Keratinocyte (primary cell): ENCODE data around the gene ACER3. TPM values are rescaled to one million over a fixed set of nuclear protein-coding genes. Genes with fewer than 3 reads are reported as not detected.

Experiments used
- DNase-seq: peaks from one replicate; pipeline ENCODE4 v3.0.0-alpha.2; 2011; ENCODE audit warnings: low read depth, missing footprints, low spot score
- FAIRE-seq: peaks from 2 replicates; lab custom pipeline; 2011; peaks lifted over from hg19 to GRCh38; lab: Jason Lieb, UNC
- H2AFZ ChIP-seq: 2 replicates; pipeline ENCODE4 v1.6.0; 2012; ENCODE audit warnings: low read length, control low read depth, inconsistent platforms; ENCODE audit not compliant: control insufficient read depth
- H3K27ac ChIP-seq: 2 replicates; pipeline ENCODE4 v1.5.1; 2011; ENCODE audit warnings: low read length; ENCODE audit not compliant: control insufficient read depth, insufficient read depth
- H3K27me3 ChIP-seq: 3 replicates; pipeline ENCODE4 v1.6.0; 2011; ENCODE audit warnings: low read length; ENCODE audit not compliant: control insufficient read depth, insufficient read depth; ENCODE audit errors: extremely low read depth
- H3K36me3 ChIP-seq, 2 experiments: 2 replicates in 1 of 2; 3 replicates in 1 of 2; pipeline ENCODE4 v1.5.1; 2011; ENCODE audit warnings: low read length in 2 of 2, mild to moderate bottlenecking in 1 of 2; ENCODE audit not compliant: control insufficient read depth in 2 of 2, insufficient read depth in 2 of 2; ENCODE audit errors: extremely low read depth in 1 of 2
- H3K4me1 ChIP-seq: 3 replicates; pipeline ENCODE4 v1.5.1; 2011; ENCODE audit warnings: low read length; ENCODE audit not compliant: control insufficient read depth, insufficient read depth; ENCODE audit errors: extremely low read depth
- H3K4me2 ChIP-seq: 3 replicates; pipeline ENCODE4 v1.6.0; 2011; ENCODE audit warnings: low read depth, low read length; ENCODE audit not compliant: control insufficient read depth, insufficient read depth; ENCODE audit errors: extremely low read depth
- H3K4me3 ChIP-seq, 3 experiments: fragments of 200-600 bp in 1 of 3; sonication (generic) in 1 of 3; 2 replicates in 2 of 3; 3 replicates in 1 of 3; pipeline ENCODE4 v1.5.1; 2011 to 2016; ENCODE audit warnings: low read length in 3 of 3, mild to moderate bottlenecking in 3 of 3, control low read depth in 2 of 3, inconsistent platforms in 1 of 3, low read depth in 1 of 3, mixed read lengths in 1 of 3, mixed run types in 1 of 3, moderate library complexity in 1 of 3; ENCODE audit not compliant: control insufficient read depth in 2 of 3, insufficient read depth in 2 of 3; ENCODE audit errors: extremely low read depth in 1 of 3
- H3K79me2 ChIP-seq: 2 replicates; pipeline ENCODE4 v1.6.0; 2012; ENCODE audit warnings: low read length; ENCODE audit not compliant: control insufficient read depth, insufficient read depth
- H3K9ac ChIP-seq: 3 replicates; pipeline ENCODE4 v1.6.0; 2011; ENCODE audit warnings: low read length; ENCODE audit not compliant: control insufficient read depth, insufficient read depth; ENCODE audit errors: extremely low read depth
- H3K9me1 ChIP-seq: 3 replicates; pipeline ENCODE4 v1.6.0; 2011; ENCODE audit warnings: low read length; ENCODE audit not compliant: control insufficient read depth, insufficient read depth; ENCODE audit errors: extremely low read depth
- H3K9me3 ChIP-seq: 2 replicates; pipeline ENCODE4 v1.5.1; 2012; ENCODE audit warnings: low read depth, low read length; ENCODE audit not compliant: control insufficient read depth
- H4K20me1 ChIP-seq: 3 replicates; pipeline ENCODE4 v1.6.0; 2011; ENCODE audit warnings: low read length; ENCODE audit not compliant: control insufficient read depth, insufficient read depth; ENCODE audit errors: extremely low read depth
- EZH2 ChIP-seq: IDR thresholded peaks from one replicate; pipeline ENCODE4 v1.6.1; 2012; ENCODE audit warnings: inconsistent platforms, mild to moderate bottlenecking, low read length, moderate library complexity
- dilution Hi-C: fragments of 300-500 bp; cut with MboI; formaldehyde crosslinking; loops from one replicate; pipeline ENCODE4 v1.7.0; 2020; ENCODE audit warnings: low sequenced_read_pairs; ENCODE audit not compliant: extremely low pct_ligation_motif_present
- polyA plus RNA-seq, 5 experiments: library from polyadenylated mRNA; depleted of rRNA in 3 of 5; stranded (reverse) in 3 of 5; stranded (forward) in 1 of 5; unstranded in 1 of 5; fragments of >200 nt; gene quantifications; 1 replicate in 1 of 5; 2 replicates in 3 of 5; 3 replicates in 1 of 5; pipeline versions ENCODE4 v1.2.1 to v1.2.3, GENCODE V29; 2011 to 2012; ENCODE audit warnings: missing spikeins in 2 of 5, low read depth in 1 of 5, low replicate concordance in 1 of 5
- TF ChIP-seq, protein P1 (sequence below), 3 experiments: IDR thresholded peaks in 1 of 3; conservative IDR thresholded peaks in 1 of 3; optimal IDR thresholded peaks in 1 of 3; 2 replicates in 2 of 3; 3 replicates in 1 of 3; pipeline versions ENCODE3 to v1.5.1; 2011; ENCODE audit warnings: low read length in 3 of 3, mild to moderate bottlenecking in 3 of 3, moderate library complexity in 2 of 3, control low read depth in 1 of 3, inconsistent platforms in 1 of 3; ENCODE audit not compliant: insufficient read depth in 2 of 3; ENCODE audit errors: extremely low read depth in 1 of 3

ACER3 gene
- polyA plus RNA-seq, 1 donor (not counting 4 experiments of a cell fraction or from before 2014, with no cell fraction given) = 55.0 TPM

DNA sequence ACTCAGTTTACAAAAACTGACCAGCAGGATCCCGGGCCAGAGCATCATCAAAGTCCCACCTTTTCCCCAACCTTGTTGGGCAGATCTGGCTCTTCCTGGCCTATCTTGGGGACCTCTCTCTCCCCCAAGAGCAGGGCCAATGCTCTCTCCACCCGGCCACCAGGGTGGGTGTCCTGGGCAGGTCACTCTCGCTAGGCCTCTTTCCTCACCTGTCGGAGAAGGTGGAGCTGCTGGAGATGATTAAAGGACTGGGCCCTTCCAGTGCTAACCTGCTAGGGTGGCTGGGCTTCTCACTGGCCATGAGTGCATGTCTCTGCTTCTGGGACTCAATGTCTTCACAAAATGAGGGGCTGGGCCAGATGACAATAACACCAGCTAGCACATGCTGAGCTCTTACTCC is 203.1 kb downstream of the ACER3 start:
- no peak overlapping the region for H3K4me3 ChIP-seq
- H3K27me3 ChIP-seq = peaks cover 8% of the 10 kb centered on the region
- no peak for TF ChIP-seq EZH2
- TF ChIP-seq, protein P1, sequence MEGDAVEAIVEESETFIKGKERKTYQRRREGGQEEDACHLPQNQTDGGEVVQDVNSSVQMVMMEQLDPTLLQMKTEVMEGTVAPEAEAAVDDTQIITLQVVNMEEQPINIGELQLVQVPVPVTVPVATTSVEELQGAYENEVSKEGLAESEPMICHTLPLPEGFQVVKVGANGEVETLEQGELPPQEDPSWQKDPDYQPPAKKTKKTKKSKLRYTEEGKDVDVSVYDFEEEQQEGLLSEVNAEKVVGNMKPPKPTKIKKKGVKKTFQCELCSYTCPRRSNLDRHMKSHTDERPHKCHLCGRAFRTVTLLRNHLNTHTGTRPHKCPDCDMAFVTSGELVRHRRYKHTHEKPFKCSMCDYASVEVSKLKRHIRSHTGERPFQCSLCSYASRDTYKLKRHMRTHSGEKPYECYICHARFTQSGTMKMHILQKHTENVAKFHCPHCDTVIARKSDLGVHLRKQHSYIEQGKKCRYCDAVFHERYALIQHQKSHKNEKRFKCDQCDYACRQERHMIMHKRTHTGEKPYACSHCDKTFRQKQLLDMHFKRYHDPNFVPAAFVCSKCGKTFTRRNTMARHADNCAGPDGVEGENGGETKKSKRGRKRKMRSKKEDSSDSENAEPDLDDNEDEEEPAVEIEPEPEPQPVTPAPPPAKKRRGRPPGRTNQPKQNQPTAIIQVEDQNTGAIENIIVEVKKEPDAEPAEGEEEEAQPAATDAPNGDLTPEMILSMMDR (optimal IDR thresholded peaks at IDR 0.05 in 1 of 3, IDR thresholded peaks at IDR 0.05 in 1 of 3, conservative IDR thresholded peaks at IDR 0.05 in 1 of 3; ENCODE audit: extremely low read depth in 1 of 3, insufficient read depth in 2 of 3, low read length in 3 of 3) = no peak
- no peak overlapping the region for H3K27ac ChIP-seq
- no peaks in the 10 kb centered on the region for H3K9me3 ChIP-seq
- no peak overlapping the region for H2AFZ ChIP-seq
- dilution Hi-C loops = no loop called here
- peaks cover 8% of the 10 kb centered on the region for H3K4me1 ChIP-seq
- no peak overlapping the region for H3K4me2 ChIP-seq
- H3K9me1 ChIP-seq = peaks cover 2% of the 10 kb centered on the region
- no peaks in the 10 kb centered on the region for H3K36me3 ChIP-seq
- H3K9ac ChIP-seq = no peak overlapping the region
- FAIRE-seq (no peak), DNase-seq (no peak)
- no peaks in the 10 kb centered on the region for H3K79me2 ChIP-seq
- H4K20me1 ChIP-seq = no peaks in the 10 kb centered on the region

DNA sequence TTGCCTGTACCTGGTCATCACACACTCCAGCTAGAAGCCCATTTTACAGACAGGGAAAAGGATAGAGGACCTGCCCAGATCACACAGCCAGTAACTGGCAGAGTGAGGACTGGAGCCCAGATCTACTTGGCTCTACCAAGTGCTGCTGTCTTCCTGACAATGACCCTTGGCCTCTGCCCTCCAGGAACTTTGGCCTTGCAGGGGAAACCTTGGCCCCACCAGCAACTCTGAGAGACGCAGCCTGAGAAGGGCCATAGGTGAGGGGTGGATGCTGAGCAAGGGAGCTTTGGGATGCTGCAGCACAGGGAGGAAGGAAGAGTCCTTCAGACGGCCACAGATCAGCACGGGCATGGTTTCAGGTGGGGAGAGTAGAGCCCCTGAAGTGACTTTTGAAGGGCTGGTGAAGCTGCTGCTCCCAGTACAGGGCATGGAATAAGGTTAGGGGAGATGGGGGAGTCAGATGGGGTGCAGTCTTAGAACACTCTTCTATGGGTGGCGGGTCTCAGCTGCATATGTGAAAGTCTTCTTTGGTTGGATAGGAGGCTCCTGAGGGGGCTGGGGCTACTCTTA is 204.0 kb downstream of the ACER3 start:
- DNase-seq (no peak), FAIRE-seq (no peak)
- Histone ChIP-seq H3K9ac (no peak overlapping the region), H2AFZ (no peak overlapping the region), H3K36me3 (no peaks in the 10 kb centered on the region), H3K27ac (no peak overlapping the region), H3K4me2 (no peak overlapping the region), H4K20me1 (no peaks in the 10 kb centered on the region), H3K9me1 (peaks cover 2% of the 10 kb centered on the region), H3K4me1 (peaks cover 8% of the 10 kb centered on the region), H3K27me3 (peaks cover 16% of the 10 kb centered on the region), H3K9me3 (no peaks in the 10 kb centered on the region), H3K4me3 (no peak overlapping the region), H3K79me2 (no peaks in the 10 kb centered on the region)
- dilution Hi-C loops = no loop called here
- TF ChIP-seq EZH2 = no peak
- TF ChIP-seq, protein P1 (optimal IDR thresholded peaks at IDR 0.05 in 1 of 3, IDR thresholded peaks at IDR 0.05 in 1 of 3, conservative IDR thresholded peaks at IDR 0.05 in 1 of 3; ENCODE audit: extremely low read depth in 1 of 3, insufficient read depth in 2 of 3, low read length in 3 of 3) = no peak
